H9 (cell line): ENCODE measurements around the gene NEK8. TPM values are rescaled to one million over a fixed set of nuclear protein-coding genes. Genes with fewer than 3 reads are reported as not detected.

Experiments used
- DNase-seq: peaks from one replicate; pipeline ENCODE4 v3.0.0-alpha.2; 2017
- H2AFZ ChIP-seq: one replicate; pipeline ENCODE4 v1.6.1; 2013; ENCODE audit warnings: mild to moderate bottlenecking, low read length, control low read depth, moderate library complexity
- H2AK5ac ChIP-seq: 2 replicates; pipeline ENCODE4 v1.6.1; 2013; ENCODE audit warnings: low read length, control low read depth, mixed read lengths; ENCODE audit not compliant: insufficient read length
- H2BK120ac ChIP-seq: one replicate; pipeline ENCODE4 v1.6.1; 2013; ENCODE audit warnings: low read depth, mild to moderate bottlenecking, low read length, control low read depth, inconsistent platforms; ENCODE audit not compliant: poor library complexity, severe bottlenecking
- H2BK12ac ChIP-seq: 2 replicates; pipeline ENCODE4 v1.6.1; 2013; ENCODE audit warnings: low read length, control low read depth, mixed read lengths, low read depth; ENCODE audit not compliant: insufficient read length
- H2BK15ac ChIP-seq: 2 replicates; pipeline ENCODE4 v1.6.1; 2013; ENCODE audit warnings: low read depth, low read length, control low read depth
- H2BK20ac ChIP-seq: one replicate; pipeline ENCODE4 v1.6.1; 2013; ENCODE audit warnings: low read depth, mild to moderate bottlenecking, low read length, control low read depth, inconsistent platforms; ENCODE audit not compliant: poor library complexity, severe bottlenecking
- H2BK5ac ChIP-seq: 2 replicates; pipeline ENCODE4 v1.6.1; 2013; ENCODE audit warnings: low read length, control low read depth, mixed read lengths; ENCODE audit not compliant: insufficient read length
- H3K14ac ChIP-seq: 2 replicates; pipeline ENCODE4 v1.6.1; 2013; ENCODE audit warnings: low read length, control low read depth; ENCODE audit not compliant: insufficient read depth
- H3K18ac ChIP-seq: 2 replicates; pipeline ENCODE4 v1.6.1; 2013; ENCODE audit warnings: low read depth, mild to moderate bottlenecking, mixed read lengths, low read length, control low read depth; ENCODE audit not compliant: insufficient read length
- H3K23ac ChIP-seq: 2 replicates; pipeline ENCODE4 v1.6.1; 2013; ENCODE audit warnings: low read length, control low read depth, mixed read lengths, low read depth; ENCODE audit not compliant: insufficient read length
- H3K23me2 ChIP-seq: 2 replicates; pipeline ENCODE4 v1.6.1; 2013; ENCODE audit warnings: low read depth, mild to moderate bottlenecking, mixed read lengths, low read length, control low read depth; ENCODE audit not compliant: insufficient read length, poor library complexity, severe bottlenecking
- H3K27ac ChIP-seq: 2 replicates; pipeline ENCODE4 v1.5.1; 2013; ENCODE audit warnings: low read length, control low read depth, mixed read lengths, low read depth; ENCODE audit not compliant: insufficient read length
- H3K27me3 ChIP-seq: 2 replicates; pipeline ENCODE4 v1.6.1; 2013; ENCODE audit warnings: low read length, control low read depth, inconsistent platforms; ENCODE audit not compliant: insufficient read depth
- H3K4ac ChIP-seq: 2 replicates; pipeline ENCODE4 v1.6.1; 2013; ENCODE audit warnings: low read depth, mild to moderate bottlenecking, control low read depth, inconsistent platforms, low read length, moderate library complexity
- H3K4me1 ChIP-seq: 2 replicates; pipeline ENCODE4 v1.6.1; 2013; ENCODE audit warnings: low read length, control low read depth, inconsistent platforms; ENCODE audit not compliant: insufficient read depth
- H3K4me2 ChIP-seq: 2 replicates; pipeline ENCODE4 v1.6.1; 2013; ENCODE audit warnings: low read length, control low read depth, mixed read lengths; ENCODE audit not compliant: insufficient read length, insufficient read depth
- H3K56ac ChIP-seq: 2 replicates; pipeline ENCODE4 v1.6.1; 2013; ENCODE audit warnings: low read depth, mild to moderate bottlenecking, mixed read lengths, low read length, control low read depth; ENCODE audit not compliant: insufficient read length
- H3K79me1 ChIP-seq: 2 replicates; pipeline ENCODE4 v1.6.1; 2013; ENCODE audit warnings: low read depth, mild to moderate bottlenecking, moderate library complexity, low read length, control low read depth, inconsistent platforms; ENCODE audit not compliant: insufficient read depth, poor library complexity, severe bottlenecking
- H3K79me2 ChIP-seq: 2 replicates; pipeline ENCODE4 v1.6.1; 2013; ENCODE audit warnings: low read length, control low read depth, inconsistent platforms; ENCODE audit not compliant: insufficient read depth
- H3K9ac ChIP-seq: 2 replicates; pipeline ENCODE4 v1.6.1; 2013; ENCODE audit warnings: low read length, control low read depth, mixed read lengths; ENCODE audit not compliant: insufficient read length; ENCODE audit errors: extremely low read depth
- H3K9me3 ChIP-seq: one replicate; pipeline ENCODE4 v1.6.1; 2013; ENCODE audit warnings: low read depth, low read length, inconsistent platforms; ENCODE audit not compliant: control insufficient read depth
- H3T11ph ChIP-seq: one replicate; pipeline ENCODE4 v1.6.1; 2013; ENCODE audit warnings: mild to moderate bottlenecking, low read length, control low read depth, inconsistent platforms
- H4K20me1 ChIP-seq: one replicate; pipeline ENCODE4 v1.6.1; 2013; ENCODE audit not compliant: control insufficient read depth, insufficient read length, insufficient read depth
- H4K5ac ChIP-seq: 2 replicates; pipeline ENCODE4 v1.6.1; 2013; ENCODE audit warnings: low read depth, mild to moderate bottlenecking, mixed read lengths, low read length, control low read depth; ENCODE audit not compliant: insufficient read length
- H4K8ac ChIP-seq: replicated peaks from 2 replicates; pipeline ENCODE4 v1.6.1; 2013; ENCODE audit warnings: low read length, control low read depth, mixed read lengths, low read depth; ENCODE audit not compliant: insufficient read length
- H4K91ac ChIP-seq: 2 replicates; pipeline ENCODE4 v1.6.1; 2013; ENCODE audit warnings: low read depth, mild to moderate bottlenecking, moderate library complexity, mixed read lengths, low read length, control low read depth; ENCODE audit not compliant: insufficient read length
- H3K27ac Mint-ChIP-seq, 3 experiments: 2 replicates in 2 of 3; 3 replicates in 1 of 3; pipeline ENCODE4 v1.8.0; 2020 to 2021; ENCODE audit warnings: mixed read lengths in 3 of 3, mild to moderate bottlenecking in 1 of 3, moderate library complexity in 1 of 3
- H3K27me3 Mint-ChIP-seq: 2 replicates; pipeline ENCODE4 v1.8.0; 2021; ENCODE audit warnings: low read depth, mild to moderate bottlenecking, moderate library complexity, mixed read lengths
- H3K36me3 Mint-ChIP-seq, 3 experiments: 2 replicates in 2 of 3; 3 replicates in 1 of 3; pipeline ENCODE4 v1.8.0; 2020 to 2021; ENCODE audit warnings: low read depth in 3 of 3, mixed read lengths in 3 of 3; ENCODE audit not compliant: insufficient read depth in 1 of 3
- H3K4me1 Mint-ChIP-seq, 2 experiments: 2 replicates each; pipeline ENCODE4 v1.8.0; 2020; ENCODE audit warnings: mixed read lengths in 2 of 2
- H3K4me3 Mint-ChIP-seq, 2 experiments: 2 replicates in 1 of 2; 3 replicates in 1 of 2; pipeline ENCODE4 v1.8.0; 2020 to 2021; ENCODE audit warnings: mild to moderate bottlenecking in 2 of 2, mixed read lengths in 2 of 2, moderate library complexity in 1 of 2
- H3K9me3 Mint-ChIP-seq, 2 experiments: 2 replicates in 1 of 2; 3 replicates in 1 of 2; pipeline ENCODE4 v1.8.0; 2020; ENCODE audit warnings: mild to moderate bottlenecking in 2 of 2, mixed read lengths in 2 of 2, moderate library complexity in 1 of 2
- CTCF ChIP-seq: fragments of 200-600 bp; sonication (generic); conservative IDR thresholded peaks from 3 replicates; pipeline ENCODE4 v1.8.0; 2021; ENCODE audit warnings: antibody characterized with exemption, mild to moderate bottlenecking
- WGBS: extraction: QIAGEN DNeasy Blood & Tissue Kit; methylation state at CpG from one replicate; pipeline ENCODE4 v1.1.7; 2013; ENCODE audit warnings: missing lambda C conversion rate, low lambda C conversion rate, mixed read lengths; ENCODE audit not compliant: insufficient read length; ENCODE audit errors: extremely low coverage; 5-methylcytosine and 5-hydroxymethylcytosine counted together
- total RNA-seq: library from RNA; stranded (reverse); gene quantifications from 2 replicates; pipeline ENCODE4 v1.2.1, GENCODE V29; 2021

NEK8 gene
- total RNA-seq, 1 experiment from 2014 or later = 18.8 TPM

- H2AK5ac ChIP-seq = no peak overlapping the region
- no peaks in the 10 kb centered on the region for H3K4me1 ChIP-seq
- H4K20me1 ChIP-seq = no peaks in the 10 kb centered on the region
- Mint-ChIP-seq H3K4me3 (no peak overlapping the region), H3K27ac (peak overlapping the region in 1 of 3 experiments; percentile 62; a peak in 1 of 7 replicates), H3K36me3 (peaks cover 50 to 98% (median 95%) of the 10 kb centered on the region in 3 experiments; a peak in 6 of 7 replicates), H3K9me3 (no peaks in the 10 kb centered on the region), H3K27me3 (no peaks in the 10 kb centered on the region), H3K4me1 (peaks cover 10% of the 10 kb centered on the region in 2 experiments)
- H3K56ac ChIP-seq = no peak overlapping the region
- no peak overlapping the region for H3K18ac ChIP-seq
- no peaks in the 10 kb centered on the region for H3K79me1 ChIP-seq
- H3T11ph ChIP-seq = no peak overlapping the region
- no peak for DNase-seq
- H3K4me2 ChIP-seq = no peak overlapping the region
- H2BK20ac ChIP-seq = no peak overlapping the region
- no peak overlapping the region for H2BK5ac ChIP-seq
- no peaks in the 10 kb centered on the region for H3K23me2 ChIP-seq
- H3K9me3 ChIP-seq = no peaks in the 10 kb centered on the region
- WGBS = no CpG with 5 or more reads among the region's 6 CpGs
- no peaks in the 10 kb centered on the region for H3K27me3 ChIP-seq
- H3K14ac ChIP-seq = no peak overlapping the region
- no peak overlapping the region for H2BK120ac ChIP-seq
- no peak overlapping the region for H2BK15ac ChIP-seq
- no peak overlapping the region for H3K27ac ChIP-seq
- H4K5ac ChIP-seq = no peak overlapping the region
- H3K4ac ChIP-seq = no peak overlapping the region
- H2BK12ac ChIP-seq = no peak overlapping the region
- no peak overlapping the region for H3K23ac ChIP-seq
- no peak overlapping the region for H4K91ac ChIP-seq
- no peak for TF ChIP-seq CTCF
- no peaks in the 10 kb centered on the region for H3K79me2 ChIP-seq
- no peak overlapping the region for H3K9ac ChIP-seq
- H4K8ac ChIP-seq = no peak overlapping the region
- H2AFZ ChIP-seq = no peak overlapping the region
Measured at GRCh38 chr17:28698253-28698941, 30.2 kb upstream of the NEK8 start.
